Uterus (tissue), 2 donors: ENCODE results near the gene PREPL.

Experiments used
- CTCF ChIP-seq, 4 experiments: fragments of 200-600 bp in 2 of 4; fragments of 450-650 bp in 2 of 4; sonication (generic) in 2 of 4; IDR thresholded peaks; one replicate each; pipeline ENCODE4 v1.5.1; 2016 to 2019; ENCODE audit warnings: antibody characterized with exemption in 4 of 4, mild to moderate bottlenecking in 2 of 4, moderate library complexity in 1 of 4
- POLR2A ChIP-seq, 2 donors: fragments of 450-650 bp; IDR thresholded peaks; one replicate each; pipeline ENCODE4 v1.6.1; 2016; ENCODE audit warnings: antibody characterized with exemption in 2 of 2, mild to moderate bottlenecking in 1 of 2, moderate library complexity in 1 of 2

GRCh38 chr2:44280869-44281268, 80.4 kb downstream of the PREPL start:
- TF ChIP-seq CTCF (IDR thresholded peaks at IDR 0.05) (no peak), POLR2A (IDR thresholded peaks at IDR 0.05) (no peak)
